Activated T-helper 17 cell treated with anti-CD3 and anti-CD28 coated beads, Interleukin-2, amount 50 U/mL, for 72 hours (primary cell): ENCODE measurements around the gene NUP62. TPM values are rescaled to one million over a fixed set of nuclear protein-coding genes. Genes with fewer than 3 reads are reported as not detected.

Experiments used
- ATAC-seq: fragments of 150-1000 bp; cut with Tn5 transposase; replicated peaks from 2 replicates; pipeline ENCODE4 v1.10.0; 2021; ENCODE audit warnings: mild to moderate bottlenecking, moderate library complexity
- H3K27ac Mint-ChIP-seq: one replicate; pipeline ENCODE4 v1.8.0; 2022; ENCODE audit warnings: mixed read lengths
- H3K27me3 Mint-ChIP-seq: one replicate; pipeline ENCODE4 v1.8.0; 2022; ENCODE audit warnings: mixed read lengths
- H3K36me3 Mint-ChIP-seq: one replicate; pipeline ENCODE4 v1.8.0; 2022; ENCODE audit warnings: low read depth, mild to moderate bottlenecking, mixed read lengths
- H3K4me1 Mint-ChIP-seq: one replicate; pipeline ENCODE4 v1.8.0; 2022; ENCODE audit warnings: mixed read lengths
- H3K4me3 Mint-ChIP-seq: one replicate; pipeline ENCODE4 v1.8.0; 2022; ENCODE audit warnings: mild to moderate bottlenecking, mixed read lengths
- H3K9me3 Mint-ChIP-seq: one replicate; pipeline ENCODE4 v1.8.0; 2022; ENCODE audit warnings: mixed read lengths
- total RNA-seq, 2 donors: library from RNA; stranded (reverse); gene quantifications; one replicate each; pipeline ENCODE4 v1.2.3, GENCODE V29; 2022

NUP62 gene
- total RNA-seq, 2 donors from 2014 or later, result 158 to 172 TPM

DNA sequence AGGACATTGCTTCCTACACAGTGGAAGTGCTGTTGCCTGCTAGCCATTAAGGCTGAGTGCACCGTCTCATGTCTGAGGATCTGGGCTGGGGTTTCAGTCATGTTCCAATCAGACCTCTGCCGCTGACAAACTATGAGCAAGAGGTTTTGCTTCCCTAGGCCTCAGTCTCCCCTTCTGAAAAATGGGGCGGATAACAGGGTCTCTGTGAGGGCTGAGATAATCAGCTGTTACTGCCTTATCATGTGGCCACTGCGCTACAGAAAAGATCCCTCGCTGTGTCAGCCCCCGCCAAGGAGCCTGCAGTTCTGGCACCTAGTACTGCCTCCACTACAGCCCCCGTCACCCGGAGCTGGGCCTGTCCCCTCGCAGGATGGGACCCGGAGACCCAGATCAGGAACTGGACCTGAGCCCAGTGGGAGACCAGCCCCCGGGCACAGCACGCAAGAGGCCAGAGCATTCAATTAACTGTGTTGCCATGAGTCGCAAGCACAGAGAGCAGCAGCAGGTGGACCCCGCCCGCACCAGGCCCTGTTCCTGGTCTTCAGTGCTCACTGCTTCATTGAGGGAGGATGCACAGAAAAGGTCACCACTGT, 58.9 kb downstream of the NUP62 start:
- Mint-ChIP-seq H3K27me3 (no peaks in the 10 kb centered on the region), H3K4me1 (peaks cover 25% of the 10 kb centered on the region), H3K27ac (no peak overlapping the region), H3K4me3 (no peak overlapping the region), H3K36me3 (peaks cover 59% of the 10 kb centered on the region), H3K9me3 (no peaks in the 10 kb centered on the region)
- ATAC-seq, result no peak

DNA sequence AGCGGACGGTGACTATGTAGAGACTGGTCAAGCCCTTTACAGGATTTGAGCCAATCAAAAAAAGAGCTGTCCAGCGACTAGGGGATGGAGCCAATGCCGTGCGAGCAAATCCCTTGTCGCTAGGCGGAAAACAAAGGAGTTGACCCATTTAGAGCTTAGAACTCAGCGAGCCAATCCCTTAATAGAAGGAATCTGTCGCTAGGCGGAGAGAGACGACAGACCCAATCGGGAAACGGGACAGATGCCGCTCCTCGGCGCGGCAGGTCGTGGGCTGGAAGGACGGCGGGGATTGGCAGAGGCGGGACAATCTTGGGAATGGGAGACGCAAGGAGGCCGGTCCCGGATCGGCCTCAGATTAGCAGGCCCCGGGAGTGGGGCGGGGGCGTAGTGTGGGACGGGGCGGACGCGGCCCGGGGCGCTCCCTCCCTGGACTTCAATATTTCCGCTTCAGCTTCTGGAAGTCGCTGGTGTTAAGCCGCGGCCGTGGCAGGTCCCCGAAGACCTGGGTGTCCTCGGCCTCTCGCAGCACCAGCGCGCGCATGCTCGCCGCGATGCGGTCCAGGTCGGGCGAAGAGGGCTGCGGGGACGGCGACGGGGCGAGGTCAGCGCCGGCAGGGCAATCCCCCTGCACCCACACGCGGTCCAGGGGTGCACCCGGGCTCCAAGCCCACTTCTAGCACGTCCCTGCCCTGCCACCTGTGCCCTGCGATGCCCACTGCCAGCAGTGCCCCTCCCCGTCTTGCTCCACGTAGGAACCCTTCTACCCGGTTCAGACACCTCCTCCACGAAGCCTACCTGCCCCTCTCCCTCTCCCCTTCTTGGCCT, 59.6 kb downstream of the NUP62 start:
- ATAC-seq, result peak; percentile 81
- Mint-ChIP-seq H3K36me3 (peaks cover 63% of the 10 kb centered on the region), H3K4me3 (no peak overlapping the region), H3K4me1 (peaks cover 23% of the 10 kb centered on the region), H3K27me3 (no peaks in the 10 kb centered on the region), H3K9me3 (no peaks in the 10 kb centered on the region), H3K27ac (no peak overlapping the region)

DNA sequence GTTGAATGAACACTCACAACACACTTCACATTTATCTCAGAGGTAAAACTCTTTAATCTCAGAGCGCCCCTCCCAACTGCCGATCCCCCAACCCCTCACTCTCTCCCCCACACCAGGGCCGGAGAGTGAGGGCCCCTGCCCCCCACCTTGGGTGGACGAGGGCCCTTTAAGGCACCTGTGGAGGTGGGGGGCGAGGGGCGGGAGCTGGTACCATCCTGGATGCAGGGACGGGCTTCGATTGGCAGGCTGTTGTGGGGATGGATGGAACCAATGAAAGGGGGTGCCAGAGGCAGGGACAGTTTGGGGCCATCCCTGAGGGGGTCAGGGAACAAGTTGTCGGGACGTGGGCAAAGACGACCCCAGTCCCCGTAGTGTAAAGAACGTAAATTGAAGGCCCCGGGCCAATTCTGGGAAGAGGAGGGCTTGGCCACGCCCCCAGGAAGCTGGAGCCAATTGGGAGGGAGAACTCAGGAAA, 60.3 kb downstream of the NUP62 start:
- peak; percentile 2 for ATAC-seq
- Mint-ChIP-seq H3K4me1 (peaks cover 23% of the 10 kb centered on the region), H3K27ac (no peak overlapping the region), H3K27me3 (no peaks in the 10 kb centered on the region), H3K4me3 (no peak overlapping the region), H3K9me3 (no peaks in the 10 kb centered on the region), H3K36me3 (peaks cover 63% of the 10 kb centered on the region)

DNA sequence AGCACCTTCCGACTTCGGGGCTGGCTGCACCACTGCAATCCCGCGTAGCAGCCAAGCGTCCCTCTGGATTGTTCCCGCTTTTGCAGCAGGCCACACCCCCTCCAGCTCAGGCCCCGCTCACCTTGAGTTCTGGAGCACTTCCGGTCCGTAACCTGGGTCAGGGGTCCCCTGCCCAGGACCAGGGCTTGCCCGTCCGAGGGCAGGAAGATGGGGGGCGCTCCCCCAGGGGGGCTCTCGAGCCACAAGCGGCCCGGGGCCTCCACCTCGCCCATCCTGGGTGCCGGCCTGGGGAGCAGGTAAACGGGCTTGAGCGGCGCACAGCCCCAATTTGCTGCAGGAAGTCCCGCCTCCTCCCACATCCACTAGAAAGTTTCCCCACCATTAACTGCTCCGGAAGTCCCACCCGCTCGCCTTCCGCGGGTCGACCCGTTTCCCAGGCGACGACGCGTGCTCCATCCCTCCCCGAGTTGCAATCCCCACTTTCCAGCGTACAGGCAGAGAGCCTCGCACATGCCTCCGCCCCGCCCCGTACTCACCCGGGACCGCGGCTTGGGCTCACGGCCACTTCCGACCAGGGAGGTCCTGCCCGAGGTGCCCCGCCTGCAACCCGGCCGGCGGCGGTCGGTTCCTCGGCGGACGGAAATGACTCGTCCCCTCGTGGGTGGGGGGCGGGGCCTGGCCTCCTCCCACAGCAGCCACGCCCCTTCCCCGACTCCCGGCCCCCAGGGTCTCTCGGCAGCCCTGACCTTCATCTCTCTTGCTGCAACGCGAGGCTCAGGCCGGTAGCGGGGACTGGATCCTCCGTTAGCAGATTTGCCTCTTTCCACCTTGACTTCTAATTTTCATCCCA, 62.1 kb downstream of the NUP62 start, which contains the start of gene PNKP:
Gene PNKP, minus strand, starts transcription at position 644 of the 850 bp plus-strand sequence. Its CDS starts 372 bp downstream, at position 272.
- peak within 1 kb of the TSS; percentile 92 for H3K27ac Mint-ChIP-seq
- no peak within 1 kb of the TSS for H3K4me3 Mint-ChIP-seq

DNA sequence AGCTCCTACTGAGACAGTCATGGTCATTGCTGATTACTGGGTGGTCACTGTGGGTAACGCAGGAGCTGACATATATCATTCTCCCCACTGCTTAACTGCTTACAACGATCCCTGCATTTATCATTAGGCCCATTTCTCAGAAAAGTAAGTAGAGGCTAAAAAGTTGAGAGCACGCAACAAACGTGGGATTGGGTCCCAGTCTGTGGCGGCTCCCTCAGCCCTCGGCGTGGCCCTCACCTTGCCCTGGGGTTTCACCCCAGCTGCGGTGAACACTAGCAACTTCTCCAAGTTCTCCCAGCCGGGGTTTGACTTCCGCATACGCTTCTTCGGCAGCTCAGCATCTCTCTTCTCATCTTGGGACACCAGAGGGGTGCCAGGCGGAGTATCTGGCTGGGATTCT, 64.4 kb downstream of the NUP62 start:
- H3K27ac Mint-ChIP-seq, result peak overlapping the region; percentile 38
- H3K27me3 Mint-ChIP-seq, result no peaks in the 10 kb centered on the region

More for the DNA sequence above, 62.1 kb downstream of the NUP62 start, which contains the start of gene PNKP:
- Mint-ChIP-seq H3K27me3 (no peaks in the 10 kb centered on the region), H3K4me1 (peaks cover 28% of the 10 kb centered on the region), H3K36me3 (peaks cover 62% of the 10 kb centered on the region), H3K9me3 (no peaks in the 10 kb centered on the region)
- peak; percentile 56 for ATAC-seq

DNA sequence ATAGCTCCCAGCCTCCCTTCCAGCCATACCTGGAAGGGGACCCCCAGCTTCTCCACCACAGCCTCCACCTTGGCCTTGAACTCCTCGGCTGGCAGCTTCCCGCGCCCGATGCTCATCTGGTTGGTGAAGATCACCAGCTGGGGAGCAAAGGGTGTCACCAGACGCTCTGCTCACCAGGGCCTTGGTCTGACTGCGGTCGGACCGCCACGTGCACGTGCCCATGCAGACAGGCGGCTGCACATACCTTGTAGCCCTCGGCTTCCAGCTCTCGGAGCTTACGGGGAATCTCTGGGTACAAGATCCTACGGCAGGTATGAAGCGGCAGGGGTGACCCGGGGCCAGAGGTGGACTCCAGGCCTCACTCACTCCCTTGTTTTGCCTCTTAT, 65.4 kb downstream of the NUP62 start:
- peaks cover 18% of the 10 kb centered on the region for H3K4me1 Mint-ChIP-seq
- H3K27ac Mint-ChIP-seq, result no peak overlapping the region
- ATAC-seq, result no peak
- no peaks in the 10 kb centered on the region for H3K27me3 Mint-ChIP-seq
- no peaks in the 10 kb centered on the region for H3K9me3 Mint-ChIP-seq
- H3K36me3 Mint-ChIP-seq, result peaks cover 82% of the 10 kb centered on the region
- H3K4me3 Mint-ChIP-seq, result no peak overlapping the region

More for the DNA sequence above, 64.4 kb downstream of the NUP62 start:
- Mint-ChIP-seq H3K4me1 (peaks cover 18% of the 10 kb centered on the region), H3K9me3 (no peaks in the 10 kb centered on the region), H3K4me3 (no peak overlapping the region), H3K36me3 (peaks cover 75% of the 10 kb centered on the region)
- no peak for ATAC-seq

DNA sequence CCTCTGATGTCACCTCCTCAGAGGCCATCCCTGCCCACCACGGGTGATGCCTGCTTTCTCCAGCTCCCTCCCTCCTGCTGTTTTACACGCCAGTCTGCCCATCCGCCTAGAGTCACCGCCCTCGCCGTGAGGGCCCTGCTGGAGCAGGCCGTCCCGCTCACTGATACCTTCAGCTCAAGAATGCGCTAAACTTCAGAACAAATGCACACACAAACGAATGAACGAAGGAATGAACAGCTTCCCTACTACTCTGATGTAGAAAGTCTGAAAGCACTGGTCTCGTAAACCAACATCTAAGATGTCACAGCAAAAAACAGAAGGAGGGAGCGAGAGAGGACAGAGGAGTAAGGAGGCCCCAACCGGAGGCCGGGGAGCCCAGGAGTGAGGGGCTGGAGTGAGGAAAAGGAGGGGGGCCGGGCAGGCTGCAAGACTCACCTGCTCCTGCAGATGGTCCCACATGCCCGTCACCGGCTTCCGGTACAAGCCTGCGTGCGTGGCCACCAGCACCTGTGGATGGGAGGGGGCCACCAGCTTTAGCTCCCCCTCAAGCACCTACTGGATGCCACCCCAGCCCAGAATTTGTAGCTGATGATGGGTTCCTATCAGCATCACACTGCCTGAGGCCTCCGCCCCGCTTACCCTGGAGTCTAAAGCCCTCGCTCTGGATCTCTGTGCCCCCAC, 65.9 kb downstream of the NUP62 start:
- Mint-ChIP-seq H3K9me3 (no peaks in the 10 kb centered on the region), H3K27me3 (no peaks in the 10 kb centered on the region), H3K4me1 (peaks cover 18% of the 10 kb centered on the region), H3K36me3 (peaks cover 87% of the 10 kb centered on the region), H3K4me3 (no peak overlapping the region), H3K27ac (no peak overlapping the region)
- no peak for ATAC-seq

DNA sequence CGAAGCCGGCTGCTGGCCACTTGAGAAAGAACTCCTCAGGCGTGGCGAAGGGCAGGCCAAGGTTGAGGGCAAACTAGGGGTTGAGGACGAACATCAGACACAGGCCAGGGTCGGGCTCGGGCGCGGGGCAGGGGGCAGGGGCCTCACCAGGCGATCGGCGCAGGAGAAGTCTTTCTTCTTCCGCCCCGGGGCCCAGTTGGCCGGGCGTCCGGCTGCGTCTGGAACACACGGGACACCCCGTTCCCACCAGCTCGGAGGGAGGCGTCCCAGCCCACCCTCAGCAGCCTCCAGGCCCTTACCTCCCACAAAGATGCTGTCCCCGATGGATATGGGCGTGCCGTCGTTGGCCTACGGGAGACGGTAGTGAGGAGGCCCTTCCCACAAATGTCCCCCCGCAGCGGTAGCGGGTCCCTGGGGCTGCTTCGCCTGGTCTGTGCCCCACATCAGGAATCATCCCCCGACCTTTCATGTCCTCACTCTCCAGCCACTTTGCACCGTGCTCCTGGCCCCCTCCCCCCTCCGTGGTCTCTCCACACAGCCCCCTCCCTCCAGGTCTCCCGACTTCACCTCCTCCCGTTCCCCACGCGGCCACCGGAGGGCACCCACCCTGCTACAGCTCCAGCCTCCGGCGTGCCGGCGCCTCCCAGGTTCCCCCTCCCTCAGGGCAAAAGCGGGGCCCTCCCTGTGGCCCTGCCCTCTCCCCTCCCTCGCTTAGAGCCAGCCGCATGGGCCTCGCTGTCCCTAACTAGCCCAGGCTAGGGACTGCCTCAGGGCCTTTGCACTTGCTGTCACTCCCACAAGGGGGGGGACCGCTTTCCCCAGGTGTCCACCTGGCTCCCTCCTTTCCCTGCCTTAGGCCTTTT, 66.7 kb downstream of the NUP62 start:
- peaks cover 18% of the 10 kb centered on the region for H3K4me1 Mint-ChIP-seq
- peaks cover 87% of the 10 kb centered on the region for H3K36me3 Mint-ChIP-seq
- H3K9me3 Mint-ChIP-seq, result no peaks in the 10 kb centered on the region
- no peaks in the 10 kb centered on the region for H3K27me3 Mint-ChIP-seq
- no peak overlapping the region for H3K4me3 Mint-ChIP-seq
- no peak overlapping the region for H3K27ac Mint-ChIP-seq
- no peak for ATAC-seq

DNA sequence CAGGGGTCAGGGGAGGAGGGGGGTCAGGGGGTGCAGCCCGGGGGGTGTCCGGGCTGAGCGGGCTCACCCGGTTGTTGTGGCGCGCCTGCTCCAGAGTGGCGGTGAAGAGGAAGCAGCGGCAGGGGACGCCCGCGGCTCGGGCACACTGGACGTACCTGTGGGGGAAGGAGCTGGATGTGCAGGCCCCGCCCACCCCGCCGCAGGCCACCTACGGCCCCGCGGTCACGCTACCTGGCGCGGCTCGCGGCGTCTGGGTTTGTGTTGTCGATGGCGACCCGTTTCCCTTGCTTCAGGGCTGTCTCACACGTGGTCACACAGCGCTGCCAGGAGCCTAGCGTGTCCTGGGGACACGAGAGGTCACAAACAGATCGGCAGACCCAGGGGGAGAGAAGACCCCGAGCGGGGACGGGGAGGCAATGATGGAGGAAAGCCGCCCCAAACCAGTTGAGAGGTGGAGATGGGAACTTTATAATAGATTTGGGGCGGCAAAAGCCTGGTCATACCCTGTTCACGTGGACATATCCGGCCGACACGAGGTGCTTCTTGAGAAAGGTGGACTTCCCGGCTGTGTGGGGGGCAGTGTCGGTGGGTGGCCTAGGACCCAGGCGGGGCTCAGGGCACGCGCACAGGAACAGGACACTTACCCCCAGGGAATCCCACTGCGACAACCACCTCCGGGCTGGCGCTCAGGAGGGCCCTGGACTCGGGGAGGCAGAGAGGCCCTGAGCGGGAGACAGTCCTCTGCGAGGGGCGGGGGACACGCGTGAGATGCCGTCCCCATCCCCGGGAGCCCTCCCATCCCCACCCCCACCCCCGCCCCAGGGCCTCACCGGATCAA, 67.5 kb downstream of the NUP62 start:
- Mint-ChIP-seq H3K4me1 (peaks cover 16% of the 10 kb centered on the region), H3K36me3 (peaks cover 85% of the 10 kb centered on the region), H3K9me3 (no peaks in the 10 kb centered on the region), H3K27ac (no peak overlapping the region), H3K4me3 (no peak overlapping the region), H3K27me3 (no peaks in the 10 kb centered on the region)
- no peak for ATAC-seq

DNA sequence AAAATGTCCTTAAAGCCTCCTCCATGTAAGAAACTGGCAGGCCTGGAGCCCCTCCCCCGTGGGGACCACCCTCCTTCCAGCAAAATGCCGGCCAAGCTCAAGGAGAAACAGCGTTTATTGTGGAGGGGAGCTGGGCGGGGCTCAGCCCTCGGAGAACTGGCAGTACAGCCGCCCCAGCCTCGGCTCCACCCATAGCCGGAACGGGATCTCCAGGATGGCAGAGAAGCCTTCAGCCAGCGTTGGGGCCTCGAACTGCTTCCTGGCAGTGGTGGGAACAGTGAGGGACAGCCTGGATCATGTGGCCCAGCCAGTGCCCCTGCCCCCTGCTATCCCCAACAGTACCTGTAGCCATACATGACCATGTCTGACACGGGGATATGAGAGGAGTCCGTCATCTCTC, 68.2 kb downstream of the NUP62 start:
- H3K4me3 Mint-ChIP-seq, result no peak overlapping the region
- H3K36me3 Mint-ChIP-seq, result peaks cover 83% of the 10 kb centered on the region
- peaks cover 10% of the 10 kb centered on the region for H3K4me1 Mint-ChIP-seq
- no peak for ATAC-seq
- H3K9me3 Mint-ChIP-seq, result no peaks in the 10 kb centered on the region
- H3K27me3 Mint-ChIP-seq, result no peaks in the 10 kb centered on the region
- no peak overlapping the region for H3K27ac Mint-ChIP-seq

DNA sequence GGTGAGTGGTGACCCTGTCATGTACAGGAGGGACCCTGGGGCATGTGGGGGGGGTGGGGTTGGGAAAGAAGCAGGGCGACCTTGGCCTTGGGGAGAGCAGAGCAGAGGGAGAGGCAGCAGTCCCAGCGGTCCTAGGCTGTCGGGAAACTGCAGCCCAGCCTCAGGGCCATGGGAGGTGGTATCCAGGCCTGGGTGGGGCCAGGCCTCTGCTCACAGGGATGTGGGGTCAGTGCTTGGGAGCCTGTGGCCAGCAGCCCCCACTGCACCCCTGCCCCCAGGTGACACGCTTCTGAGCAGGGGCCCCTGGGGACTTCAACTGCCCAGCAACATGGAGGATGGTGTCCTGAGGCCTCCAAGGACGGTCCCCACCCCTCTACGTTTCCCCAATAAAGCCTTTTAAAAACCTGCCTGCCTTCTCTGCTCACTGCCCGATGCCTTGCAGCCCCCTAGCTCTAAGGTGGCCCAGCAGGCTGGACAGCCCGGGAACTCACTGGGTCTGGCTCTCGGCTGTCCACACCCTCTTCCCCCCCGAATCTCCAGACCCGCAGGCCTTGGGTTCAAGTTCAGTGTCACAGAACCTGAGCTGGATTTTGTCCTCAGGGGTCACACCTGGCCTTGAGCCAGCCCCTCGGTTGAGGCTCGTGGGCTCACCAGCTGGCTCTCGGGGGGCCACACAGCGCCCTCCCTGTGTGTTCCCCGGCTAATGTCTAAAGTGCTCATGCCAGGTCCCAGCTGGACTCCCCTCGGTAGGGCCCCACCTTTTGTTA, 68.8 kb downstream of the NUP62 start:
- Mint-ChIP-seq H3K9me3 (no peaks in the 10 kb centered on the region), H3K27ac (no peak overlapping the region), H3K36me3 (peaks cover 83% of the 10 kb centered on the region), H3K27me3 (no peaks in the 10 kb centered on the region), H3K4me1 (peaks cover 4% of the 10 kb centered on the region), H3K4me3 (no peak overlapping the region)
- ATAC-seq, result no peak

DNA sequence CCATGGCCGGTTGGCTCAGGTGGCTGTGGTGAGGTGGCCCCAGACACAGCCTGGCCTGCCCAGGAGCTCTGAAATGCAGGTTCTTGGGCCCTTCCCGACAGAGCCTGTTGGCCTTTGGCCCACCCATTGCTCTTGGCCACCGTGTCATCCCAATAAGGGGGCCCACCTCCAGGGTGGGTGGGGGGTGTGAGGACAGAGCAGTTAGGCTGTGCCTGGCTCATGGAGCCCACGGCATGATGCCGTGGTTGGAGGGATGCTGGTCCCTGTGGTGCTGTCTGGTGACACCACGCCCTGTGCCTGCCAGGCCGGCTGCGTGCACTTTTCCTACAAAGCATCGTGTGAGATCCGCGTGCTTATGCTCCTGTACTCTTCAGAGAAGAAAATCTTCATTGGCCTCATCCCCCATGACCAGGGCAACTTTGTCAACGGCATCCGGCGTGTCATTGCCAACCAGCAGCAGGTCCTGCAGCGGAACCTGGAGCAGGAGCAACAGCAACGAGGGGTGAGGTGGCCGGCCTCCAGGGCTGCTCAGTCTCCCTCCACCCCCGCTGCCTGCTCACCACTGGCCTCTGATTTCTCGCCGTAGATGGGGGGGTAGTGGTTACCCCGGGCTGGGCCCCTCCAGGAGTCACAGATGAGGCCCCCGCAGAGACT, 69.5 kb downstream of the NUP62 start:
- ATAC-seq, result no peak
- no peak overlapping the region for H3K4me3 Mint-ChIP-seq
- H3K27ac Mint-ChIP-seq, result no peak overlapping the region
- peaks cover 4% of the 10 kb centered on the region for H3K4me1 Mint-ChIP-seq
- H3K36me3 Mint-ChIP-seq, result peaks cover 81% of the 10 kb centered on the region
- no peaks in the 10 kb centered on the region for H3K27me3 Mint-ChIP-seq
- no peaks in the 10 kb centered on the region for H3K9me3 Mint-ChIP-seq
